GM23338 (cell line): ENCODE data around the gene HSD11B1L. TPM values are rescaled to one million over a fixed set of nuclear protein-coding genes. Genes with fewer than 3 reads are reported as not detected.
A peak's percentile ranks its signal among the peaks of the same experiment; 100 is the strongest.

Source experiments
- ATAC-seq: fragments of 200-7000 bp; cut with Tn5 transposase; 3 replicates; pipeline ENCODE4 v1.9.1; 2020
- DNase-seq: peaks from one replicate; pipeline ENCODE4 v3.0.0-alpha.2; 2015; ENCODE audit warnings: low spot score
- H2AFZ ChIP-seq: fragments of 200-600 bp; sonication (generic); 2 replicates; pipeline ENCODE4 v1.8.0; 2016; ENCODE audit warnings: antibody characterized with exemption, mild to moderate bottlenecking, moderate library complexity
- H3F3A ChIP-seq: fragments of 200-600 bp; sonication (generic); replicated peaks from 2 replicates; pipeline ENCODE4 v1.8.0; 2017; ENCODE audit warnings: antibody characterized with exemption, mixed run types, low read depth
- H3K27ac ChIP-seq: fragments of 200-600 bp; sonication (generic); 2 replicates; pipeline ENCODE4 v1.6.1; 2016; ENCODE audit warnings: low read depth
- H3K27me3 ChIP-seq: fragments of 200-600 bp; sonication (generic); 2 replicates; pipeline ENCODE4 v1.8.0; 2016; ENCODE audit warnings: mild to moderate bottlenecking, mixed run types, moderate library complexity; ENCODE audit not compliant: insufficient read depth
- H3K36me3 ChIP-seq: fragments of 200-600 bp; sonication (generic); 2 replicates; pipeline ENCODE4 v1.8.0; 2016; ENCODE audit warnings: mild to moderate bottlenecking; ENCODE audit not compliant: insufficient read depth
- H3K4me1 ChIP-seq: fragments of 200-600 bp; sonication (generic); 2 replicates; pipeline ENCODE4 v1.8.0; 2016; ENCODE audit warnings: mild to moderate bottlenecking, moderate library complexity; ENCODE audit not compliant: insufficient read depth
- H3K4me2 ChIP-seq: fragments of 200-600 bp; sonication (generic); 2 replicates; pipeline ENCODE4 v1.7.1; 2017; ENCODE audit warnings: mixed run types
- H3K4me3 ChIP-seq: fragments of 200-600 bp; sonication (generic); 2 replicates; pipeline ENCODE4 v1.6.1; 2016; ENCODE audit warnings: mixed run types
- H3K79me2 ChIP-seq: fragments of 200-600 bp; sonication (generic); replicated peaks from 2 replicates; pipeline ENCODE4 v1.8.0; 2017; ENCODE audit warnings: mild to moderate bottlenecking; ENCODE audit not compliant: insufficient read depth
- H3K9me2 ChIP-seq: fragments of 200-600 bp; sonication (generic); 2 replicates; pipeline ENCODE4 v1.8.0; 2017; ENCODE audit not compliant: insufficient read depth
- H4K20me1 ChIP-seq: fragments of 200-600 bp; sonication (generic); replicated peaks from 2 replicates; pipeline ENCODE4 v1.8.0; 2017; ENCODE audit warnings: mild to moderate bottlenecking; ENCODE audit not compliant: insufficient read depth
- H3K27ac Mint-ChIP-seq: 2 replicates; pipeline ENCODE4 v1.8.0; 2020; ENCODE audit warnings: inconsistent platforms, mild to moderate bottlenecking, moderate library complexity, mixed read lengths
- H3K27me3 Mint-ChIP-seq: 3 replicates; pipeline ENCODE4 v1.8.0; 2022; ENCODE audit warnings: low read depth, mild to moderate bottlenecking, moderate library complexity, mixed read lengths, inconsistent platforms; ENCODE audit not compliant: insufficient read depth, poor library complexity
- H3K36me3 Mint-ChIP-seq: 3 replicates; pipeline ENCODE4 v1.8.0; 2021; ENCODE audit warnings: low read depth, mild to moderate bottlenecking, inconsistent platforms, moderate library complexity, mixed read lengths
- H3K4me1 Mint-ChIP-seq: 3 replicates; pipeline ENCODE4 v1.8.0; 2020; ENCODE audit warnings: mild to moderate bottlenecking, inconsistent platforms, mixed read lengths
- H3K4me3 Mint-ChIP-seq: 3 replicates; pipeline ENCODE4 v1.8.0; 2021; ENCODE audit warnings: moderate library complexity, mild to moderate bottlenecking, inconsistent platforms, mixed read lengths
- H3K9me3 Mint-ChIP-seq: 3 replicates; pipeline ENCODE4 v1.8.0; 2020; ENCODE audit warnings: moderate library complexity, mild to moderate bottlenecking, inconsistent platforms, mixed read lengths
- CREB1 ChIP-seq: fragments of 250-450 bp; sonication (Bioruptor Pico); IDR thresholded peaks from 2 replicates; pipeline ENCODE4 v1.5.0; 2020; ENCODE audit warnings: low read depth, mild to moderate bottlenecking, moderate library complexity
- EZH2phosphoT487 ChIP-seq: fragments of 200-600 bp; sonication (generic); IDR thresholded peaks from one replicate; pipeline ENCODE4 v1.8.1; 2018; ENCODE audit warnings: antibody characterized with exemption; ENCODE audit not compliant: unreplicated experiment
- ZNF114 ChIP-seq: fragments of 250-450 bp; sonication (Bioruptor Pico); IDR thresholded peaks from 2 replicates; pipeline ENCODE4 v1.5.0; 2020; ENCODE audit warnings: mild to moderate bottlenecking, moderate library complexity
- ZNF331 ChIP-seq: fragments of 250-450 bp; sonication (Bioruptor Pico); IDR thresholded peaks from 2 replicates; pipeline ENCODE4 v1.5.0; 2020; ENCODE audit warnings: low read depth, mild to moderate bottlenecking, moderate library complexity
- ZNF462 ChIP-seq: fragments of 250-450 bp; sonication (Bioruptor Pico); IDR thresholded peaks from 2 replicates; pipeline ENCODE4 v1.5.0; 2020; ENCODE audit warnings: mild to moderate bottlenecking, moderate library complexity
- polyA plus RNA-seq: library from polyadenylated mRNA; unstranded; fragments of >200 nt; fragmentation: Nextera tagmentation; extraction: Ambion mirVana; gene quantifications from 2 replicates; pipeline ENCODE4 v1.2.1, GENCODE V29; 2016
- total RNA-seq: library from RNA; depleted of rRNA; stranded (reverse); fragments of >200 nt; shearing (Covaris generic); gene quantifications from 2 replicates; pipeline ENCODE4 v1.2.3, GENCODE V29; 2014

HSD11B1L gene
- total and polyA plus RNA-seq, 2 experiments from 2014 or later, result 12.9 to 18.4 TPM

- TF ChIP-seq ZNF462 (CRISPR knock-in tag), result no peak
Measured at GRCh38 chr19:5643060-5643459, 37.8 kb upstream of the HSD11B1L start (continued).

DNA sequence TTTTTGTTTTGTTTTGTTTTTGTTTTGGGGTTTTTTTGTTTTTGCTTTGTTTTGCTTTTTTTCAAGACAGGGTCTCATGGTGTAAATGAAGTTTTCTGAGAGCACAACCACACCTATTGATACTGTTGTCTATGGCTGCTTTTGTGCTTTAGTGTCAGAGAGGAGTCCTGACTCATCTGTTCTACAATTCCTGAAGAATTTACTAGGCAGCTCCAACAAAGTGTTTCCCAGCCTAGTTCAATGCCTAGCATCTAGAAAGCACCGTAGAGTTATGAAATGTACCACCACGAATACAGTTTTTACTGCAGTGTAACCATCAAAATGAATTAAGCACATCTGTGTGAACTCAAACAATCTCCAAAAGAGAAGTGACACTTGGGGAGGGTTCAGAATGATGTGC lies 36.8 kb upstream of the HSD11B1L start:
- no peak overlapping the region for H2AFZ ChIP-seq
- Mint-ChIP-seq H3K4me1 (no peaks in the 10 kb centered on the region; the same call in 2 of the 3 replicates), H3K36me3 (peaks cover 77% of the 10 kb centered on the region), H3K4me3 (no peak overlapping the region), H3K9me3 (no peaks in the 10 kb centered on the region), H3K27ac (peak overlapping the region; percentile 11; the same call in 1 of the 2 replicates), H3K27me3 (no peaks in the 10 kb centered on the region)
- peaks cover 80% of the 10 kb centered on the region for H4K20me1 ChIP-seq
- no peaks in the 10 kb centered on the region for H3K27me3 ChIP-seq
- peaks cover 83% of the 10 kb centered on the region for H3K79me2 ChIP-seq
- peaks cover 13% of the 10 kb centered on the region; the same call in 1 of the 2 replicates for H3F3A ChIP-seq
- no peak for ATAC-seq
- TF ChIP-seq ZNF114 (CRISPR knock-in tag), result no peak
- no peak for TF ChIP-seq EZH2phosphoT487
- no peak for TF ChIP-seq ZNF331
- no peak for TF ChIP-seq CREB1
- H3K4me2 ChIP-seq, result no peak overlapping the region
- H3K9me2 ChIP-seq, result no peaks in the 10 kb centered on the region
- H3K4me1 ChIP-seq, result no peaks in the 10 kb centered on the region
- no peak overlapping the region for H3K27ac ChIP-seq
- no peak overlapping the region for H3K4me3 ChIP-seq
- H3K36me3 ChIP-seq, result peaks cover 55% of the 10 kb centered on the region
- DNase-seq, result no peak

- Mint-ChIP-seq H3K27ac (no peak overlapping the region), H3K36me3 (peaks cover 85% of the 10 kb centered on the region)
- TF ChIP-seq EZH2phosphoT487 (no peak), ZNF462 (CRISPR knock-in tag) (no peak)
Measured at GRCh38 chr19:5645409-5645808, 35.4 kb upstream of the HSD11B1L start.

More at GRCh38 chr19:5645409-5645808, 35.4 kb upstream of the HSD11B1L start:
- Mint-ChIP-seq H3K27me3 (no peaks in the 10 kb centered on the region), H3K4me3 (no peak overlapping the region), H3K4me1 (no peaks in the 10 kb centered on the region), H3K9me3 (no peaks in the 10 kb centered on the region)
- Histone ChIP-seq H3F3A (peaks cover 13% of the 10 kb centered on the region; the same call in 1 of the 2 replicates), H3K79me2 (peaks cover 70% of the 10 kb centered on the region), H3K27me3 (no peaks in the 10 kb centered on the region), H3K9me2 (no peaks in the 10 kb centered on the region), H3K4me2 (no peak overlapping the region), H3K36me3 (peaks cover 63% of the 10 kb centered on the region), H3K27ac (no peak overlapping the region), H4K20me1 (peaks cover 67% of the 10 kb centered on the region), H2AFZ (no peak overlapping the region), H3K4me1 (no peaks in the 10 kb centered on the region), H3K4me3 (no peak overlapping the region)
- ATAC-seq (no peak), DNase-seq (no peak)
